NT2/D1 (cell line): ENCODE measurements around the gene PAPSS2.

Experiments
- DNase-seq: peaks from one replicate; pipeline ENCODE4 v3.0.0-alpha.2; 2011; ENCODE audit warnings: low read depth, low spot score
- H3K27me3 ChIP-seq: 2 replicates; pipeline ENCODE4 v1.6.0; 2011; ENCODE audit warnings: mild to moderate bottlenecking; ENCODE audit not compliant: insufficient read length, insufficient read depth
- H3K36me3 ChIP-seq: 2 replicates; pipeline ENCODE4 v1.6.1; 2011; ENCODE audit warnings: mild to moderate bottlenecking, low read length, mixed read lengths; ENCODE audit not compliant: insufficient read depth, insufficient read length
- H3K4me1 ChIP-seq: 2 replicates; pipeline ENCODE4 v1.5.1; 2011; ENCODE audit not compliant: insufficient read depth, insufficient read length
- H3K4me3 ChIP-seq: 2 replicates; pipeline ENCODE4 v1.5.1; 2011; ENCODE audit warnings: low read depth; ENCODE audit not compliant: insufficient read length
- H3K9ac ChIP-seq: 2 replicates; pipeline ENCODE4 v1.6.0; 2011; ENCODE audit warnings: low read depth; ENCODE audit not compliant: insufficient read length
- H3K9me3 ChIP-seq: 2 replicates; pipeline ENCODE4 v1.5.1; 2011; ENCODE audit warnings: mild to moderate bottlenecking, low read length; ENCODE audit not compliant: insufficient read depth
- SUZ12 ChIP-seq: IDR thresholded peaks from 2 replicates; pipeline ENCODE4 v1.6.1; 2011; ENCODE audit not compliant: insufficient read length, insufficient read depth; ENCODE audit errors: extremely low read depth
- YY1 ChIP-seq: IDR thresholded peaks from 2 replicates; pipeline ENCODE4 v1.6.1; 2011; ENCODE audit not compliant: insufficient read length, insufficient read depth
- ZNF274 ChIP-seq: IDR thresholded peaks from 2 replicates; pipeline ENCODE4 v1.6.1; 2011; ENCODE audit warnings: mild to moderate bottlenecking, low read depth, low read length

Gene PAPSS2

DNA sequence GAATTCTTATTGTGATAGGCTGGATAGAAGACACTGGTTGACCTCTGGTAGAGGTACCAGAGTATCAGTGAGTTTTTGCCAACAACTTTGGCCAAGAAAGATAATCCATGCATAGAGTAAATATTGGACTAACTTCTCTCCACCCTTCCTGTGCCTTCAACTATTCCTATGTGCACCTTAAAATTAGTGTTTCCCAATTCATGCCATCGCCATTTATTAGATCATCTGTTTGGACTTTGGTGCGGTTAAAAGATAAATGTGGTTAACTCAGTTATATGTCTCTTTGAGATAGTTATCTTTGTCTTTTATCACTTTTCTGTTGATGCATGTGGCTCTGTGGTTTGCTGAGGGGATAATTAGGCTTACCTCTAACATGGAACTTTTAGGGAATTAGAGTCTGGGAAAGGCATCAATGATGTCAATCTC lies 4.6 kb downstream of the PAPSS2 start:
- H3K4me1 ChIP-seq: no peaks in the 10 kb centered on the region
- no peaks in the 10 kb centered on the region for H3K27me3 ChIP-seq
- H3K36me3 ChIP-seq: peaks cover 7% of the 10 kb centered on the region
- TF ChIP-seq ZNF274: no peak
- no peak for TF ChIP-seq SUZ12
- TF ChIP-seq YY1: no peak
- no peak overlapping the region for H3K4me3 ChIP-seq
- no peaks in the 10 kb centered on the region for H3K9me3 ChIP-seq
- no peak for DNase-seq
- H3K9ac ChIP-seq: no peak overlapping the region

GRCh38 chr10:87667493-87667892 lies 7.8 kb downstream of the PAPSS2 start:
- H3K27me3 ChIP-seq: no peaks in the 10 kb centered on the region
- H3K36me3 ChIP-seq: peaks cover 7% of the 10 kb centered on the region
- DNase-seq: no peak
- H3K4me3 ChIP-seq: no peak overlapping the region
- H3K9ac ChIP-seq: no peak overlapping the region
- no peaks in the 10 kb centered on the region for H3K4me1 ChIP-seq
- TF ChIP-seq YY1 (no peak), SUZ12 (no peak), ZNF274 (no peak)
- H3K9me3 ChIP-seq: no peaks in the 10 kb centered on the region

- TF ChIP-seq YY1: no peak
- no peak for TF ChIP-seq ZNF274
- no peak for TF ChIP-seq SUZ12
- Histone ChIP-seq H3K9me3 (no peaks in the 10 kb centered on the region), H3K9ac (no peak overlapping the region), H3K4me3 (no peak overlapping the region), H3K36me3 (peaks cover 7% of the 10 kb centered on the region), H3K4me1 (no peaks in the 10 kb centered on the region), H3K27me3 (no peaks in the 10 kb centered on the region)
- DNase-seq: no peak
Measured at GRCh38 chr10:87668324-87669074, 8.8 kb downstream of the PAPSS2 start.

DNA sequence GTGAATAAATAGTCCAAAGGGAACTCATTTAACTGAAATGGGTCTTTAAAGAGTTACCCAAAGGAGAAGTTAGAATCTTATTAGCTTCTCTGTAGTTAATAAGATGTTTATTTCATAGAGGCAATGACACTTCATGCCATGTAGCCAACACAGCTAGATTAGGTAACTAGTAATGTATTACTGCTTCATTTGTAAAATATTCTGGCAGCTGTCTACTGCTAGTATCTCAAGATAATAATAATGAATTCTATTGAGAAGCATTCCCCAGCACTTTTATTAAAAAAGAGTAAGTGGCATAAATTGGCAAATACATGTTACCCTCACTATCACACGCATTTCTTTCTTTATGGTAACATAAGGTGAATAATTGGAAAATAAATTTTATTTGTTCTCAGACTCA lies 10.1 kb downstream of the PAPSS2 start:
- Histone ChIP-seq H3K27me3 (no peaks in the 10 kb centered on the region), H3K4me1 (no peaks in the 10 kb centered on the region), H3K9ac (no peak overlapping the region), H3K36me3 (peaks cover 2% of the 10 kb centered on the region), H3K4me3 (no peak overlapping the region), H3K9me3 (no peaks in the 10 kb centered on the region)
- DNase-seq: no peak
- TF ChIP-seq YY1: no peak
- no peak for TF ChIP-seq ZNF274
- TF ChIP-seq SUZ12: no peak

DNA sequence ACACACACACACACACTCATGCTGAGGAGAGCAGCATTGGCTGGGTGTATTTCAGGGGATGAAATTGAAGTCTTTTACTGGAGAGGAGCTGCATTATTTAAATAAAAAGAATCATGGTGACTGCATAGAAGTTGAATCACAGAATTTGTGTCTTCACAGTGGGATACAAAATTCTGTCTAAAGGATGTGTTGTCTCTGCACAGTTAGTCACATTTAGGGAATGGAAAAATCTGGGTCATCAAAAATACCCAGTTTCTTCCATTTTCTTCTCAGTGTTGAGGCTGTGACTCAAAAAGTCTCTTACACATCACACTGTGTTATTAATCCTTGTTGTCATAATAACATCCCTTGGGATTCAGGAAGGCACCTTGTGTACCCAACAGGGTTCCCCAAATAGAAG lies 10.9 kb downstream of the PAPSS2 start:
- no peak for DNase-seq
- H3K27me3 ChIP-seq: no peaks in the 10 kb centered on the region

GRCh38 chr10:87671139-87671815 lies 11.6 kb downstream of the PAPSS2 start:
- no peaks in the 10 kb centered on the region for H3K9me3 ChIP-seq
- TF ChIP-seq SUZ12 (no peak), ZNF274 (no peak), YY1 (no peak)
- H3K4me3 ChIP-seq: no peak overlapping the region
- peaks cover 2% of the 10 kb centered on the region for H3K36me3 ChIP-seq
- H3K9ac ChIP-seq: no peak overlapping the region
- no peaks in the 10 kb centered on the region for H3K27me3 ChIP-seq
- no peak for DNase-seq
- no peaks in the 10 kb centered on the region for H3K4me1 ChIP-seq

More for the DNA sequence above, 10.9 kb downstream of the PAPSS2 start:
- Histone ChIP-seq H3K4me3 (no peak overlapping the region), H3K9me3 (no peaks in the 10 kb centered on the region), H3K36me3 (peaks cover 2% of the 10 kb centered on the region), H3K4me1 (no peaks in the 10 kb centered on the region), H3K9ac (no peak overlapping the region)
- TF ChIP-seq YY1 (no peak), ZNF274 (no peak), SUZ12 (no peak)

- Histone ChIP-seq H3K4me1 (no peaks in the 10 kb centered on the region), H3K27me3 (no peaks in the 10 kb centered on the region), H3K9me3 (no peaks in the 10 kb centered on the region), H3K9ac (no peak overlapping the region), H3K4me3 (no peak overlapping the region), H3K36me3 (no peaks in the 10 kb centered on the region)
- DNase-seq: no peak
- no peak for TF ChIP-seq ZNF274
- no peak for TF ChIP-seq SUZ12
- no peak for TF ChIP-seq YY1
Measured at GRCh38 chr10:87672551-87672950, 12.9 kb downstream of the PAPSS2 start.

GRCh38 chr10:87674943-87675342 lies 15.3 kb downstream of the PAPSS2 start:
- DNase-seq: no peak
- no peaks in the 10 kb centered on the region for H3K9me3 ChIP-seq
- no peak overlapping the region for H3K4me3 ChIP-seq
- no peak overlapping the region for H3K9ac ChIP-seq
- H3K4me1 ChIP-seq: no peaks in the 10 kb centered on the region
- TF ChIP-seq YY1 (no peak), ZNF274 (no peak), SUZ12 (no peak)
- H3K36me3 ChIP-seq: no peaks in the 10 kb centered on the region
- no peaks in the 10 kb centered on the region for H3K27me3 ChIP-seq
